GM19372 (cell line): Measurements from ENCODE around the gene KIF18B.

Experiments
- ATAC-seq: cut with Tn5 transposase; IDR thresholded peaks from one replicate; pipeline ENCODE4 v1.9.1; 2021; ENCODE audit warnings: mild to moderate bottlenecking, low read depth, moderate library complexity; ENCODE audit not compliant: unreplicated experiment

The KIF18B gene

GRCh38 chr17:44884941-44885340 is 62.6 kb downstream of the KIF18B start:
- ATAC-seq, result no peak

GRCh38 chr17:44881145-44881544 is 66.4 kb downstream of the KIF18B start:
- no peak for ATAC-seq

- no peak for ATAC-seq
Measured at GRCh38 chr17:44880062-44880461, 67.5 kb downstream of the KIF18B start.

GRCh38 chr17:44879376-44879775 is 68.2 kb downstream of the KIF18B start:
- no peak for ATAC-seq

DNA sequence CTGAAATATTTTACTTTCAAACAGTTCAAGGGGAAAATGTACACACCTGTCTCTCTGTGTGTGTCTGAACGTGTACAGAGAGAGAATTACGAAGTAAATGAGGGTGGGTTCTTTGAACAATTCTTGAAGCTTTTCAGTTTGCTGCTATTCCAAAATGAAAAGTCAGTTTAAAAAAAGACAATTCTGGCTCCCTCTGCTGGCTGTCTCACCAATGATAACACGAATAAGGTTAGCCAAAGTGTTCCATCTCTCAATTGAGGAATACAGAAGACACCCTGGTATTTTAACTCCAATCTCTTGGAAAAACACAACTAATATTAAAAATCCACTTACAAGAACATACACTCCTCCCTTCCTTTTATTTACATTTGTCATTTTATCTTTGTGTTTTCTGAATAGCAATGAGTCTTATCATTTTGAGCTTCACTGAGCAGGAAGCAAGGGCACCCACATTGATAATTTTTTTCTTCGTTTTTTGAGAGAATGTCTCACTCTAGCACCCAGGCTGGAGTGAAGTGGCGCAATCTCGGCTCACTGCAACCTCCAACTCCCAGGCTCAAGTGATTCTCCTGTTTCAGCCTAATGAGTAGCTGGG is 68.8 kb downstream of the KIF18B start:
- no peak for ATAC-seq

GRCh38 chr17:44877121-44877520 is 70.5 kb downstream of the KIF18B start:
- ATAC-seq, result no peak

DNA sequence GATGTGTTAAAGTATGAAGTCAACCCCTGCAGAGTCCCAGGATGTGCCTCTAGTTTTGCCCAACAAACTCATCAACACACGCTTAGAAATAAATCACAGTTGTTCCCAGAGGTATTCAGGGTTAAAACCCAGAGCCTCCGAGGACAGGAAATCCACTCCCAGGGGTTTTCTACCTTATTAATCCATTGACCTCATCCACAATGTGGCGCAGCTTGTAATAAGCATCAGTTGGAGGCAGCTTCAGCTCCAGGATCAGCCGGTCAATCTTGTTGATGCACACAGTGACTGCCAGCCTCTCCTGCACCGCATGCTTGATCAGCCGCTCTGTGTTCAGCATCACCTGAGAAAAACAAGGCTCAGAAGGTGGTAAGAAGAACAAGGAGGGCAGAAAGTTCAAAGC is 71.8 kb downstream of the KIF18B start:
- ATAC-seq, result no peak
